SJSA1 (cell line): ENCODE results near the gene PRIM1. TPM values are rescaled to one million over a fixed set of nuclear protein-coding genes. Genes with fewer than 3 reads are reported as not detected.
"Not testable (repeated sequence)": the region's sequence is repeated elsewhere in the genome, so short reads cannot be mapped to it uniquely, and the experiment has no call there.

Experiments used
- DNase-seq, 2 experiments: peaks; one replicate each; pipeline ENCODE4 v3.0.0-alpha.2; 2015 to 2020; ENCODE audit warnings: low spot score in 2 of 2, low read depth in 1 of 2
- H3K27ac ChIP-seq: fragments of 250-450 bp; sonication (Bioruptor Pico); 2 replicates; pipeline ENCODE4 v1.5.1; 2020; ENCODE audit warnings: mild to moderate bottlenecking, moderate library complexity
- H3K27me3 ChIP-seq: fragments of 250-450 bp; sonication (Bioruptor Pico); replicated peaks from 2 replicates; pipeline ENCODE4 v1.5.1; 2020; ENCODE audit warnings: mild to moderate bottlenecking, moderate library complexity
- H3K36me3 ChIP-seq: fragments of 250-450 bp; sonication (Bioruptor Pico); 2 replicates; pipeline ENCODE4 v1.5.1; 2020; ENCODE audit warnings: mild to moderate bottlenecking
- H3K4me1 ChIP-seq: fragments of 250-450 bp; sonication (Bioruptor Pico); replicated peaks from 2 replicates; pipeline ENCODE4 v1.6.1; 2021; ENCODE audit warnings: mild to moderate bottlenecking
- H3K4me3 ChIP-seq: fragments of 250-450 bp; sonication (Bioruptor Pico); 2 replicates; pipeline ENCODE4 v1.5.1; 2020; ENCODE audit warnings: mild to moderate bottlenecking
- H3K9me3 ChIP-seq: fragments of 250-450 bp; sonication (Bioruptor Pico); replicated peaks from 2 replicates; pipeline ENCODE4 v1.5.1; 2020; ENCODE audit warnings: mild to moderate bottlenecking
- total RNA-seq: library from RNA; depleted of rRNA; stranded (reverse); fragments of >200 nt; shearing (Covaris generic); gene quantifications from 2 replicates; pipeline ENCODE4 v1.2.3, GENCODE V29; 2014

PRIM1 gene
- total RNA-seq, 1 experiment from 2014 or later = 31.1 TPM

GRCh38 chr12:56749853-56750252 is 2.3 kb downstream of the PRIM1 start:
- peaks cover 4% of the 10 kb centered on the region for H3K4me1 ChIP-seq
- no peak overlapping the region for H3K4me3 ChIP-seq
- DNase-seq = no peak
- no peaks in the 10 kb centered on the region for H3K9me3 ChIP-seq
- no peak overlapping the region for H3K27ac ChIP-seq
- no peaks in the 10 kb centered on the region for H3K27me3 ChIP-seq
- H3K36me3 ChIP-seq = peaks cover 24% of the 10 kb centered on the region

GRCh38 chr12:56749359-56749758 is 2.8 kb downstream of the PRIM1 start:
- Histone ChIP-seq H3K27me3 (no peaks in the 10 kb centered on the region), H3K9me3 (no peaks in the 10 kb centered on the region), H3K27ac (no peak overlapping the region), H3K4me3 (no peak overlapping the region), H3K4me1 (peaks cover 4% of the 10 kb centered on the region), H3K36me3 (peaks cover 29% of the 10 kb centered on the region)
- DNase-seq = no peak

DNA sequence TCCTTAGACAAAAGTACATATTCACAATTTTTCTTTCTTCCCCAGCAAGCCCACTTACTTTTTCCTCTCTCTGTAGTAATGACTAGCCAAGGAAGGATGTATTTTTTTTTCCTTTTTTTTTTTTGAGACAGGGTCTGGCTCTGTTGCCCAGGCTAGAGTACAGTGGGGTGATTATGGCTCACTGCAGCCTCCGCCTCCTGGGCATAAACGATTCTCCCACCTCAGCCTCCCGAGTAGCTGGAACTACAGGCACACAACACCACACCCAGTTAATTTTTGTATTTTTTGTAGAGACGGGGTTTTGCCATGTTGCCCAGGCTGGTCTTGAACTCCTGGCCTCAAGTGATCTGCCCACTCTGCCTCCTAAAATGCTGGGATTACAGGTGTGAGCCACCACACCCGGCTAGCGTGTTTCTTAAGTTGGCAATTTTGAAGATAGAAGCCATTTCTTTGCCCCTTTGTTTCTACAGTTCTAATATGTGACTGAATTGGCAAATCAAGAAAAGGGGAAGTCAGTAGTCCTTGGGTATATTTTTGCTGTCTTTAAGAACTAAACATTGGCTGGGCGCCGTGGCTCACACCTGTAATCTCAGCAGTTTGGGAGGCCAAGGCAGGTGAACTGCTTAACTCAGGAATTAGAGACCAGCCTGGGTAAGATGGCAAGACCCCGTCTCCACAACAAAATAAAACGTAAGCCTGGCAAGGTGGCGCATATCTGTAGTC is 23.8 kb downstream of the PRIM1 start:
- Histone ChIP-seq H3K9me3 (no peaks in the 10 kb centered on the region), H3K4me1 (peaks cover 12% of the 10 kb centered on the region), H3K4me3 (no peak overlapping the region), H3K36me3 (peaks cover 43% of the 10 kb centered on the region), H3K27me3 (no peaks in the 10 kb centered on the region), H3K27ac (no peak overlapping the region)
- no peak for DNase-seq

DNA sequence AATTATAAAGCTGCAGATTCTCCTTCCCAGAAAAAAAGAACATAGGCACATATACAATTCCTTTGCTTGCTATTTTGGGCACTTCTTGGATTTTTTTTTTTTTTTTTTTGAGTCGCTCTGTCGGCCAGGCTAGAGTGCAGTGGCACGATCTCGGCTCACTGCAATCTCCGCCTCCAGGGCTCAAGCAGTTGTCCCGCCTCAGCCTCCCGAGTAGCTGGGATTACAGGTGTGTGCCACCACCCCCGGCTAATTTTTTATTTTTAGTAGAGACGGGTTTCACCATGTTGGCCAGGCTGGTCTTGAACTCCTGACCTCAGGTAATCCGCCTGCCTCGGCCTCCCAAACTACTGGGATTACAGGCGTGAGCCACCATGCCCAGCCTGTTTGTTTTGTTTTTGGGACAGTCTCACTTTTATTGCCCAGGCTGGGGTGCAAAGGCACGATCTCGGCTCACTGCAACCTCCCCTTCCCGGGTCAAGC is 25.9 kb downstream of the PRIM1 start:
- not testable (repeated sequence) for H3K9me3 ChIP-seq, H3K27me3 ChIP-seq, DNase-seq, H3K4me3 ChIP-seq
- Histone ChIP-seq H3K4me1 (peaks cover 22% of the 10 kb centered on the region), H3K27ac (peak overlapping the region; percentile 58), H3K36me3 (peaks cover 55% of the 10 kb centered on the region)

DNA sequence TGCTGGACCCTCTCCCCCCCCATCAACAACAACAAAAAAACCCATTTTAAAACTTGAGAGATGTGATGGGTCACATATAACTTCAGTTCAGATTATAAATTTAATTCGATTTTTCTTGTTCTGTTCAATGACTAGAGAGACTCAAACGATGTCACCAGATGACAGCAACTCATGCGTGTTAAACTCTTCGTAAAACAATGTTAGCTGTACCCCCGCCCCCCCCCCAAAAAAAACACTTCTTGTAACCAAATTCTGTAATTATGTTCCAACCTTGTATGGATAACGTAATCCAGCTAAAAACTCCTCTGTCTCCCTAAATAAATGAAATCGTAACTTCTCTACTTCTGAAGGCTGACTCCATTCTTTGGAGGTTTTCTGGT is 26.4 kb downstream of the PRIM1 start:
- no peaks in the 10 kb centered on the region for H3K27me3 ChIP-seq
- no peak for DNase-seq
- H3K9me3 ChIP-seq = no peaks in the 10 kb centered on the region
- H3K4me1 ChIP-seq = peaks cover 22% of the 10 kb centered on the region
- H3K4me3 ChIP-seq = peak overlapping the region; percentile 61
- H3K36me3 ChIP-seq = peaks cover 56% of the 10 kb centered on the region
- H3K27ac ChIP-seq = peak overlapping the region; percentile 58

DNA sequence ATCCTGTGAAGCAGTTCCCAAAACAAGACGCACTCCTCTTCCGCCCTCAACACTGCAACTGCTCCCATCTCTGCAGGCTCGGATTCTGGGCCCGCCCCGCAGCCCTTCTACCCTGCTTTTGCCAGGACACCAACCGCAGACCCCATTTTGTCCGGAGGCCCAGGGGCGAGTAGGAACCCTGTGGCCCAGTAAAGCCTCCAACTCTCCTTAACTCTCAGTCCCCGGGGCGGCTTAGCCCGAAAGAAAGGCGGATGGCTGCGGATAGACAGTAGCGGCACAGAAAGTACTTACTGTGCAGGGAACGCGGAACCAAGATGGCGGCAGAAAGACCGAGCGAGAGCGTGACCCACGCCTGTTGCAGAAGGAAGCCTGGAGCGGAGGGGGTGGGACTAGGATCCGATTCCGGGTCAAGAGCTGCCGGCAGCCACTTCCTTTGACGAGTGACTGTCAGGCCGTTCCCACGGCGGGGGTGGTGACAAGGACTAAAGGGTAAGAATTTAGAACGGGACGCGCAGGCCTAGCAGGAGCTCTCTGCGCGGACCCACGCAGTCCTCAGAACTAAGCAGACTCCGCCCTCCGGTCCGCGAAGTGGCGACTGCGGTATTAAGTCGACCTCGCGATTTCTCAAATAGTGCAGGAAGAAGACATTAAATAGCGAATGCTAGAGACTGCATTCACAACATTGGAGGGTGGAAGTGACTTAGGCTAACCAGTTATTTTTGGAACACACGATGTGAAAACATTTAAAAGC is 27.0 kb downstream of the PRIM1 start, which contains the start of gene NACA:
NACA (minus strand) TSS at position 328 of the 751 bp plus-strand sequence. CDS start 778 bp downstream, outside the sequence.
- peak within 1 kb of the TSS; percentile 61 for H3K4me3 ChIP-seq
- peaks cover 22% of the 10 kb centered on the region for H3K4me1 ChIP-seq
- H3K27me3 ChIP-seq = no peaks in the 10 kb centered on the region
- DNase-seq = peak; percentile 95 to 99
- peaks cover 58% of the 10 kb centered on the region for H3K36me3 ChIP-seq
- H3K9me3 ChIP-seq = no peaks in the 10 kb centered on the region
- H3K27ac ChIP-seq = peak within 1 kb of the TSS; percentile 58

GRCh38 chr12:56724701-56724971 is 27.5 kb downstream of the PRIM1 start:
- peak overlapping the region; percentile 61 for H3K4me3 ChIP-seq
- H3K27ac ChIP-seq = peak overlapping the region; percentile 58
- DNase-seq = no peak
- H3K36me3 ChIP-seq = peaks cover 58% of the 10 kb centered on the region
- H3K4me1 ChIP-seq = peaks cover 22% of the 10 kb centered on the region
- H3K27me3 ChIP-seq = no peaks in the 10 kb centered on the region
- H3K9me3 ChIP-seq = no peaks in the 10 kb centered on the region

- Histone ChIP-seq H3K4me1 (peaks cover 22% of the 10 kb centered on the region), H3K9me3 (no peaks in the 10 kb centered on the region), H3K4me3 (peak overlapping the region; percentile 61), H3K36me3 (peaks cover 59% of the 10 kb centered on the region), H3K27me3 (no peaks in the 10 kb centered on the region), H3K27ac (peak overlapping the region; percentile 58)
- peak in 1 of 2 experiments; percentile 20 for DNase-seq
These were observed 28.0 kb downstream of the PRIM1 start for GRCh38 chr12:56723889-56724700.

DNA sequence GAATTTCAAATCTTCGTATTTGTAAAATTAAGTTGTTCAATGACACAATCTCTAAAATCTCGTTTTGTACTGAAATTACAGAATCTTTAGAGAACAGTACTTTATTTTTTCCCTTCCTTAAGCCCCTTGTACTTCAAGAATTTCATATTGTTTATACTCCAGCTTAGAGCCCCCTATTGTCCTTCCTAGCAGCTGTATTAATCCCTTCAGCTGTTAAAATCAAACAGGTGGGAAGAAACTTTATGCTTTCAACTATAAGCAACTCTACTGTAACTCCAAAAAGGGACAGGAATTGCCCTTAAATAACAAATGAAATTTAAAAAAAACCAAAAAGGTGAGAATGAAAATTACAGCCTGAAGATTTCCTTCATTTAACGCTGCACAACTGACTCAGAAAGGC is 28.8 kb downstream of the PRIM1 start:
- no peak overlapping the region for H3K27ac ChIP-seq
- H3K4me1 ChIP-seq = peaks cover 22% of the 10 kb centered on the region
- H3K9me3 ChIP-seq = no peaks in the 10 kb centered on the region
- no peak for DNase-seq
- no peaks in the 10 kb centered on the region for H3K27me3 ChIP-seq
- H3K4me3 ChIP-seq = peak overlapping the region; percentile 61
- H3K36me3 ChIP-seq = peaks cover 64% of the 10 kb centered on the region

GRCh38 chr12:56722832-56723231 is 29.3 kb downstream of the PRIM1 start:
- no peak overlapping the region for H3K4me3 ChIP-seq
- H3K27ac ChIP-seq = no peak overlapping the region
- DNase-seq = no peak
- no peaks in the 10 kb centered on the region for H3K27me3 ChIP-seq
- H3K4me1 ChIP-seq = peaks cover 22% of the 10 kb centered on the region
- H3K9me3 ChIP-seq = no peaks in the 10 kb centered on the region
- H3K36me3 ChIP-seq = peaks cover 64% of the 10 kb centered on the region

GRCh38 chr12:56721721-56722120 is 30.4 kb downstream of the PRIM1 start:
- Histone ChIP-seq H3K27ac (0 out of 2 replicates have a peak overlapping the region, but pooled peaks have one; percentile 12), H3K27me3 (no peaks in the 10 kb centered on the region), H3K36me3 (peaks cover 67% of the 10 kb centered on the region), H3K9me3 (no peaks in the 10 kb centered on the region), H3K4me1 (peaks cover 22% of the 10 kb centered on the region), H3K4me3 (no peak overlapping the region)
- no peak for DNase-seq

- no peak overlapping the region for H3K4me3 ChIP-seq
- 0 out of 2 replicates have a peak overlapping the region, but pooled peaks have one; percentile 12 for H3K27ac ChIP-seq
These were observed 30.9 kb downstream of the PRIM1 start for GRCh38 chr12:56721216-56721615.

GRCh38 chr12:56720731-56721151 is 31.4 kb downstream of the PRIM1 start:
- Histone ChIP-seq H3K27me3 (no peaks in the 10 kb centered on the region), H3K9me3 (no peaks in the 10 kb centered on the region), H3K4me3 (no peak overlapping the region), H3K36me3 (peaks cover 77% of the 10 kb centered on the region), H3K4me1 (peaks cover 19% of the 10 kb centered on the region), H3K27ac (no peak overlapping the region)
- DNase-seq = no peak

More at GRCh38 chr12:56721216-56721615, 30.9 kb downstream of the PRIM1 start:
- Histone ChIP-seq H3K36me3 (peaks cover 72% of the 10 kb centered on the region), H3K4me1 (peaks cover 22% of the 10 kb centered on the region), H3K27me3 (no peaks in the 10 kb centered on the region), H3K9me3 (no peaks in the 10 kb centered on the region)
- DNase-seq = no peak
